Spleen (tissue), 11 donors: Measurements from ENCODE around the gene AAK1. TPM values are rescaled to one million over a fixed set of nuclear protein-coding genes. Genes with fewer than 3 reads are reported as not detected.

ENCODE experiments used
- DNase-seq: peaks from one replicate; pipeline ENCODE4 v3.0.0-alpha.2; 2020
- H3K27ac ChIP-seq, 8 donors: fragments of 200-600 bp; sonication (generic) in 7 of 8; 1 replicate in 4 of 8; 2 replicates in 4 of 8; pipeline versions ENCODE4 v1.5.0 to v1.8.0; 2016 to 2021; ENCODE audit warnings: inconsistent platforms in 4 of 8, mild to moderate bottlenecking in 4 of 8, moderate library complexity in 1 of 8
- H3K27me3 ChIP-seq, 7 donors: fragments of 200-600 bp; sonication (generic) in 6 of 7; replicated peaks in 1 of 7; 1 replicate in 4 of 7; 2 replicates in 3 of 7; pipeline versions ENCODE4 v1.5.0 to v1.8.0; 2016 to 2021; ENCODE audit warnings: inconsistent platforms in 3 of 7, mild to moderate bottlenecking in 1 of 7
- H3K36me3 ChIP-seq, 6 donors: fragments of 200-600 bp; sonication (generic) in 5 of 6; 1 replicate in 4 of 6; 2 replicates in 2 of 6; pipeline versions ENCODE4 v1.5.0 to v1.8.0; 2016 to 2021; ENCODE audit warnings: inconsistent platforms in 2 of 6
- H3K4me1 ChIP-seq, 6 donors: fragments of 200-600 bp; sonication (generic) in 5 of 6; 1 replicate in 3 of 6; 2 replicates in 3 of 6; pipeline versions ENCODE4 v1.5.0 to v1.8.0; 2016 to 2021; ENCODE audit warnings: inconsistent platforms in 3 of 6
- H3K4me3 ChIP-seq, 8 donors: fragments of 200-600 bp; sonication (generic) in 7 of 8; 1 replicate in 4 of 8; 2 replicates in 4 of 8; pipeline versions ENCODE4 v1.5.0 to v1.8.0; 2016 to 2021; ENCODE audit warnings: inconsistent platforms in 4 of 8, mild to moderate bottlenecking in 4 of 8, moderate library complexity in 2 of 8
- H3K9me3 ChIP-seq, 8 donors: fragments of 200-600 bp; sonication (generic) in 7 of 8; 1 replicate in 4 of 8; 2 replicates in 4 of 8; pipeline versions ENCODE4 v1.5.0 to v1.8.0; 2016 to 2021; ENCODE audit warnings: inconsistent platforms in 4 of 8
- CTCF ChIP-seq, 11 experiments: fragments of 200-600 bp in 7 of 11; fragments of 450-650 bp in 4 of 11; sonication (generic) in 4 of 11; IDR thresholded peaks in 8 of 11; conservative IDR thresholded peaks in 3 of 11; 1 replicate in 7 of 11; 2 replicates in 4 of 11; pipeline versions ENCODE4 v1.4.0 to v1.8.0; 2016 to 2021; ENCODE audit warnings: antibody characterized with exemption in 11 of 11, inconsistent platforms in 4 of 11, mild to moderate bottlenecking in 1 of 11
- POLR2A ChIP-seq, 3 donors: fragments of 450-650 bp; IDR thresholded peaks; one replicate each; pipeline ENCODE4 v1.5.1; 2017; ENCODE audit warnings: antibody characterized with exemption in 3 of 3, mild to moderate bottlenecking in 1 of 3
- POLR2AphosphoS5 ChIP-seq, 3 donors: sonication (generic); formaldehyde crosslinking; IDR thresholded peaks; one replicate each; pipeline ENCODE4 v1.5.1; 2017; ENCODE audit warnings: antibody characterized with exemption in 3 of 3
- WGBS, 5 donors: extraction: QIAGEN DNeasy Blood & Tissue Kit in 3 of 5; methylation state at CpG; one replicate each; pipeline versions ENCODE4 v1.1.5 to v1.1.7; 2013 to 2018; 5-methylcytosine and 5-hydroxymethylcytosine counted together
- intact Hi-C: fragments of 100-400 bp; cut with DNase I; formaldehyde crosslinking; loops from one replicate; pipeline ENCODE4 v1.15.0; 2023; ENCODE audit warnings: low total_unique reads
- polyA plus RNA-seq, 3 donors: library from polyadenylated mRNA; stranded (reverse); fragments of 200-250 nt; gene quantifications; one replicate each; pipeline ENCODE4 v1.2.1, GENCODE V29; 2013
- total RNA-seq, 7 donors: library from RNA; depleted of rRNA in 3 of 7; stranded (reverse); fragments of >200 nt in 3 of 7; fragmentation: NEBNext Ultra II Directional in 4 of 7; extraction: Animal tissue kit (Norgen Biotek cat#: 25700) in 4 of 7; gene quantifications; one replicate each; pipeline versions ENCODE4 v1.1.0 to v1.2.1, GENCODE V29; 2016 to 2021
- donor health status: healthy with polysubstance abuse.
- donor health status: DM: no; HTN: no; CAD: no; lungs with moderate emphysema.
- donor health status: DM: no; HTN: no; CAD: no.
- donor health status: Bipolar disorder and iron deficiency.
- donor health status: healthy.
- donor health status: DM: no; HTN: no; CAD: no.
- donor health status: DM: yes; HTN: yes; CAD: no.

Gene AAK1
- total and polyA plus RNA-seq, 10 donors = 8.3 to 95.1 (median 69.1) TPM

GRCh38 chr2:69563021-69563420 is 80.5 kb downstream of the AAK1 start:
- Histone ChIP-seq H3K4me3 (no peak overlapping the region), H3K4me1 (peaks cover 3 to 96% (median 18%) of the 10 kb centered on the region in 6 donors), H3K27ac (no peak overlapping the region), H3K27me3 (no peaks in the 10 kb centered on the region), H3K36me3 (no peaks in the 10 kb centered on the region), H3K9me3 (no peaks in the 10 kb centered on the region)
- no peak for DNase-seq
- 93 to 98% (median 96%) methylated on average over 2 of the region's 2 CpGs for WGBS, 5 donors
- intact Hi-C loops = loop anchor here (5.0 kb wide), 1 partner anchor 149 kb away; no protein-coding TSS in a partner anchor
- TF ChIP-seq POLR2A (IDR thresholded peaks at IDR 0.05) = no peak
- TF ChIP-seq CTCF (IDR thresholded peaks at IDR 0.05 in 8 of 11, conservative IDR thresholded peaks at IDR 0.05 in 3 of 11) = no peak
- TF ChIP-seq POLR2AphosphoS5 (IDR thresholded peaks at IDR 0.05) = no peak

- no peaks in the 10 kb centered on the region for H3K27me3 ChIP-seq
- H3K4me1 ChIP-seq = peaks cover 3 to 83% (median 18%) of the 10 kb centered on the region in 6 donors
- intact Hi-C loops = loop anchor here (5.0 kb wide), 1 partner anchor 151 kb away; no protein-coding TSS in a partner anchor
- no peaks in the 10 kb centered on the region for H3K9me3 ChIP-seq
- no peak for DNase-seq
- H3K4me3 ChIP-seq = no peak overlapping the region
- no peaks in the 10 kb centered on the region for H3K36me3 ChIP-seq
- H3K27ac ChIP-seq = no peak overlapping the region
- 45 to 70% (median 60%) methylated on average over 3 of the region's 3 CpGs for WGBS, 5 donors
- TF ChIP-seq POLR2AphosphoS5 (IDR thresholded peaks at IDR 0.05) (no peak), POLR2A (IDR thresholded peaks at IDR 0.05) (no peak), CTCF (IDR thresholded peaks at IDR 0.05 in 8 of 11, conservative IDR thresholded peaks at IDR 0.05 in 3 of 11) (no peak)
Observed at GRCh38 chr2:69561101-69561500, 82.4 kb downstream of the AAK1 start.

GRCh38 chr2:69560147-69560482 is 83.4 kb downstream of the AAK1 start:
- H3K36me3 ChIP-seq = peaks cover 0 to 5% (median 0%) of the 10 kb centered on the region in 6 donors
- 84 to 91% (median 89%) methylated on average over 4 of the region's 4 CpGs for WGBS, 5 donors
- no peak for DNase-seq
- intact Hi-C loops = loop anchor here (5.0 kb wide), 1 partner anchor 152 kb away; no protein-coding TSS in a partner anchor
- no peak for TF ChIP-seq CTCF (IDR thresholded peaks at IDR 0.05 in 8 of 11, conservative IDR thresholded peaks at IDR 0.05 in 3 of 11)
- TF ChIP-seq POLR2AphosphoS5 (IDR thresholded peaks at IDR 0.05) = no peak
- TF ChIP-seq POLR2A (IDR thresholded peaks at IDR 0.05) = no peak
- H3K27ac ChIP-seq = no peak overlapping the region
- H3K9me3 ChIP-seq = no peaks in the 10 kb centered on the region
- no peak overlapping the region for H3K4me3 ChIP-seq
- H3K27me3 ChIP-seq = no peaks in the 10 kb centered on the region
- H3K4me1 ChIP-seq = peaks cover 3 to 83% (median 21%) of the 10 kb centered on the region in 6 donors

- intact Hi-C loops = loop anchor here (5.0 to 10.0 kb wide), 2 partner anchors 153 to 255 kb away; no protein-coding TSS in a partner anchor
- H3K27me3 ChIP-seq = no peaks in the 10 kb centered on the region
- H3K9me3 ChIP-seq = no peaks in the 10 kb centered on the region
- no peak overlapping the region for H3K27ac ChIP-seq
- H3K36me3 ChIP-seq = peaks cover 0 to 7% (median 0%) of the 10 kb centered on the region in 6 donors
- H3K4me1 ChIP-seq = peaks cover 3 to 83% (median 19%) of the 10 kb centered on the region in 6 donors
- no peak overlapping the region for H3K4me3 ChIP-seq
- 61 to 79% (median 72%) methylated on average over 3 of the region's 3 CpGs for WGBS, 5 donors
- TF ChIP-seq POLR2AphosphoS5 (IDR thresholded peaks at IDR 0.05) (no peak), CTCF (IDR thresholded peaks at IDR 0.05 in 8 of 11, conservative IDR thresholded peaks at IDR 0.05 in 3 of 11) (peak; percentile 22 to 71 (median 62)), POLR2A (IDR thresholded peaks at IDR 0.05) (no peak)
- DNase-seq = no peak
Observed at GRCh38 chr2:69559442-69560146, 83.9 kb downstream of the AAK1 start.
